Measurements from ENCODE around the gene GCAT. TPM values are rescaled to one million over a fixed set of nuclear protein-coding genes. Genes with fewer than 3 reads are reported as not detected.

Gene GCAT
- total RNA-seq, 2 donors from 2014 or later = 16.7 to 19.0 TPM

- ATAC-seq (no peak), DNase-seq (no peak)
- intact Hi-C loops (cut with DNase I) = no loop called here
Measured at GRCh38 chr22:37865510-37865909, 57.8 kb downstream of the GCAT start.

Small RNA genes within 50 kb of the gene (microRNA-seq; reads per million reads assigned to microRNA genes)
- gene MIR659 = 0 to 0.20 reads per million in 2 donors

Other genes starting within 250 kb of the GCAT start
- 10 to 100 TPM; 20.9 to 44.6 TPM for gene CDC42EP1, start 247.5 kb upstream of the GCAT start, total RNA-seq
- not detected for gene LGALS2, start 227.8 kb upstream of the GCAT start, total RNA-seq
- 10 to 100 TPM; 24.4 to 26.6 TPM for gene GGA1, start 199.1 kb upstream of the GCAT start, total RNA-seq
- 1 to 10 TPM; 4.9 to 5.1 TPM for gene SH3BP1, start 168.3 kb upstream of the GCAT start, total RNA-seq
- 10 to 100 TPM; 17.3 to 17.5 TPM for gene PDXP, start 149.2 kb upstream of the GCAT start, total RNA-seq
- 100 to 1,000 TPM; 599 to 917 TPM for gene LGALS1, start 132.3 kb upstream of the GCAT start, total RNA-seq
- 10 to 100 TPM; 13.7 TPM for gene NOL12, start 121.6 kb upstream of the GCAT start, total RNA-seq
- 100 to 1,000 TPM in 1 of 2 donors, 10 to 100 TPM in 1; 83.5 to 118 TPM for gene TRIOBP, start 110.9 kb upstream of the GCAT start, total RNA-seq
- gene GALR3, start 15.4 kb downstream of the GCAT start, total RNA-seq = not detected
- gene ANKRD54, start 36.4 kb downstream of the GCAT start, total RNA-seq = 10 to 100 TPM in 1 of 2 donors, 1 to 10 TPM in 1; 9.9 to 12.8 TPM
- 100 to 1,000 TPM; 282 to 298 TPM for gene EIF3L, start 41.5 kb downstream of the GCAT start, total RNA-seq
- gene MICALL1, start 98.4 kb downstream of the GCAT start, total RNA-seq = 10 to 100 TPM; 14.3 to 18.3 TPM
- under 1 TPM in 1 of 2 donors, not detected in 1; 0.21 TPM for gene C22orf23, start 145.7 kb downstream of the GCAT start, total RNA-seq
- 10 to 100 TPM; 62.6 to 68.1 TPM for gene POLR2F, start 145.8 kb downstream of the GCAT start, total RNA-seq
- gene SOX10, start 176.6 kb downstream of the GCAT start, total RNA-seq = 1 to 10 TPM; 1.9 to 3.6 TPM
- gene PICK1, start 249.5 kb downstream of the GCAT start, total RNA-seq = 10 to 100 TPM; 19.4 to 21.0 TPM

All from left cardiac atrium (tissue), 4 donors.